Hematopoietic multipotent progenitor cell treated with erythropoietin and hydrocortisone succinate and interleukin-3 and kit ligand, for 8 days (in vitro differentiated cells): Measurements from ENCODE around the gene RCC2.
"Not testable (repeated sequence)": the region's sequence is repeated elsewhere in the genome, so short reads cannot be mapped to it uniquely, and the experiment has no call there.

ENCODE experiments used
- DNase-seq: peaks from one replicate; pipeline ENCODE4 v3.0.0-alpha.2; 2015

The RCC2 gene

GRCh38 chr1:17416389-17416788 lies 23.1 kb downstream of the RCC2 start:
- DNase-seq = no peak

GRCh38 chr1:17414022-17414421 lies 25.5 kb downstream of the RCC2 start:
- DNase-seq = no peak

GRCh38 chr1:17412093-17412870 lies 27.2 kb downstream of the RCC2 start:
- no peak for DNase-seq

DNA sequence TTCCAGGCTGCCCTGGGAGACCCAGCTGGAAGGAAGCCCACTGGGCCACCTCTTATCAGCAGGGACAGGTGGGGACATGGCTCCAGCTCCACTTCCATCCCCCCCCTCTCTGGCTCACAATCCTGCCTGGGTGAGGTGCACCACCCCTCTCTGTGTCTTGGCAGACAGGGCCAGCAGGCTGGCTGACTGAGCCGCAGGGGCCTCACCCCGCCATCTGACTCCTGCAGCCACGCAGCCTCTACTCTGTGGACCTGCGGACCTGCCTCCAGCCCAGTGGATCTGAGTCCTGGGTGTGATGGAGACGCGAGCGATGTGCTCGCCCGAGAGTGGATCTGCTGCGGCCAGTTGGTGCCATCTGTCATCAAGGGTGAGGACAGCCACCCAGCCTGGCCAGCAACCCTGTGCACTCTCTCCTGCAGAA lies 30.1 kb downstream of the RCC2 start:
- peak; percentile 75 for DNase-seq

DNA sequence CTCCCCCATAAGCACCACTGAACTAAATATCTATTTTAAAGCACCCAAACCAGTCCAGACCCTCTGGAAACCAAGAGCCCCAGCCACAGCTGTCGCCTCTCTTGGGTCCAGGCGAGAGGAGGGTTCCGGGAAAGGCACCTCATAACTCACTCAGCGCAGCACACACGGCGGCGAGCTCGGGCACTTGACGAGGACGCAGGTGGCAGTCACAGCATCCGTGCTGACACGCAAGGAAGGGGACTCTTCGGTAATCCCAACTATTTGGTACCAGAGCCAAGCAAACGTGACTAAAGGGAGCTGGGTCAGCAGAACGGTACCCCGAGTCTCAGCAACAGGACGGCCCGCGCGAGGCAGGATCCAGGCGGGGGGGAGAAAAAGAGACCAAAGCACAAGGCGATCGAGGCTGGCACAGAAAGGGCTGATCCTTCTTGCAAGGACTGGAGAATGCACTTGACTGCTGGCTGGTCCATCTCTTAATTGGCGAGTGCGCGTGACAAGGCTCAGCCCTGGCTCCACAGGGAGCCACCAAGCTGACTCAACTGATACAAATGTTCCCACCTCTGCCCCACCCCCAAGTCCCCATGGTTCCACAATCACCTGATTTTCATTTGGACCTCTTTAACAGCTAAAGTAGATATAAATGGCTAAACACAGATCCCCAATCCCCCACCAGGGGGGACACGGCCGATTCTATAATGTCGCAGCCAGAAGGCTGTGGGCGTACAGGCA lies 31.5 kb downstream of the RCC2 start:
- DNase-seq = not testable (repeated sequence)

GRCh38 chr1:17406760-17407475 lies 32.6 kb downstream of the RCC2 start:
- DNase-seq = not testable (repeated sequence)

DNA sequence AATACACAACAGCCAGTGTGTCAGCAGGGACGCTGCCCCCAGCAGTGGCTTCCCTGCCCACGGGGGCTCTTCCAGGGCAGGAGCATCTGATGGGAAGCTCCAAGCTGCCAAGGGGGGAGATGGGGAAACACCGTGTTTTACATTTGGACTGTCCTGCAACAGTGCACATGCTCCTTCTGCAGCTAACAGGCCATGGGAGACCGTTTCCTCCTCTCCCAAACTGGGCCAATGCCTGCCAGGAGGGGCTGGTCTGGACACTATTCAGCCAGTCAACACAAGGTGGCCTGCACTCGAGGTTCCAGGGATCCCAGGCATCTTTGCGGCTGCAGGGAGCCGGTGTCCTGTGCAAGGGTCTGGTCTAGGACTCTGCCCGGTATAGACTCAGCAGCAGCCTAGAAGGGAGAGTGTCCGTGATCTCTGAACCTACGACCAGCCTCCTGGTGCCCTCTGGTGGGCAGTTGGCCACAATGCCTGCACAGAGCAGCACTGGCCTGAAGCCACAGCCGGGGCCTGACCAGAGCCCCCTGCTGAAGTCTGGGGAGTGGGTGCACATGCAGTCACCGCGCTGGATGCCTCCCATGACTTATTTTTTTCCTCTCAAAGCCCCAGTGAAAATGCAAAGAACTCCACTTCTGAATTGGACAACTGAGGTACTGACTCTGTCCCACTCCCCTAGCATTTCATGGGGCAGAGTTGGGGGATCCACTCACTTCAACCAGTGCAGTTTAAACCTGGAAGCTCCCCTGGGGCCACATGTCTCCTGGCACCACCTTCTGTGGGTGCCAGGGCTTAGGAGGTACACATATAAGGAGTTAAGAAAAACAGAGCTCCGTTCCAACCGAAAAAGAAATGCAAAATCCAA lies 33.3 kb downstream of the RCC2 start:
- DNase-seq = peak; percentile 58

DNA sequence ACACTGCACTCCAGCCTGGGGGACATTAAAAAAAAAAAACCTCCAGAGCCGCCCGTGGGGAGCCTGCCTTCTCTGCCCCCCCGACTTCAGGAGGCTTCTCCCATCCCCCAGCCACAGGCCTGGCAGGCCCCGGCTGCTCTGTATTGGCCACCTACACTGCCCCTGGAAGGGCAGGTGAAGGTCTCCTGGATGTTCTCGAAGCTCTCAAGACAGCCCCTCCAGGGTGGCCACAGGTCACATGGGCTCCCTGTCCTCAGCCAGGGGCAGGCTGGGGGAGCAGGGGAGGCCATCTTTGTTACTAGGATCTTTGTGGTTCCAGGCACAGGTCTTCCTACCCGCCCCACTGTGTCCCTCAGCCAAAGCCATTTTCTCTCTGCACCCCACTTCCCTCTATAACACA lies 34.7 kb downstream of the RCC2 start:
- no peak for DNase-seq

DNA sequence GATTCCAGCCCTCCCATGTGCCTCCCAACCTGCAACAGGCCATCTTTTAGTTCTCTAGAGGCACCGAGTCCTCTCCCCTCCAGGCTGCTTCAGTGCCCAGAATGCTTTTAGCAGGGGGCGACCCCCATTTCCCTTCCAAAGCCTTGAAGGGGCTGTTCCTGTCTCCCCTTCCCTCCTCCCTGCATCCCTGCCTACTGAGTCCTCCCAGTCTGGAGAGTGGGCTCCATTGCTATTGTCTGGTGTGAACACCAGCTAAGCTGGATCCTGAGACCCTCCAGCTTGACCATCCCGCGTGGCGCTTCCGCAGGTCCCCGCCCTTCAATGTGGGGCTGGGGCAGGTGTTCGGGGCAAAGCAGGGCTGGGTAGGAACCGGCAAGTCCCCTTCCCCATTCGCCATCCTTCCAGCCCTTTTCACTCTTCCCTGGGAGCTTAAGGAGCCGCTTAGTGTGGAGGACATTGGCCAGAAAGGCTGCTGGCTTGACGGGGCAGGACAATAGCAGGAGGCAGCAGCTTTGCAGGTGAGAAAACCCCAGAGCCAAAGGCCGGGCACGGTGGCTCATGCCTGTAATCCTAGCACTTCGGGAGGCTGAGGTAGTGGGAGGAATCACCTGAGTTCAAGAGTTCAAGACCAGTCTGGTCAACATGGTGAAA lies 35.3 kb downstream of the RCC2 start:
- no peak for DNase-seq

- no peak for DNase-seq
These were observed 36.4 kb downstream of the RCC2 start for GRCh38 chr1:17403081-17403480.

- no peak for DNase-seq
These were observed 37.6 kb downstream of the RCC2 start for GRCh38 chr1:17401841-17402240.

- DNase-seq = no peak
These were observed 38.6 kb downstream of the RCC2 start for GRCh38 chr1:17400725-17401341.

- DNase-seq = no peak
These were observed 41.4 kb downstream of the RCC2 start for GRCh38 chr1:17397910-17398695.

DNA sequence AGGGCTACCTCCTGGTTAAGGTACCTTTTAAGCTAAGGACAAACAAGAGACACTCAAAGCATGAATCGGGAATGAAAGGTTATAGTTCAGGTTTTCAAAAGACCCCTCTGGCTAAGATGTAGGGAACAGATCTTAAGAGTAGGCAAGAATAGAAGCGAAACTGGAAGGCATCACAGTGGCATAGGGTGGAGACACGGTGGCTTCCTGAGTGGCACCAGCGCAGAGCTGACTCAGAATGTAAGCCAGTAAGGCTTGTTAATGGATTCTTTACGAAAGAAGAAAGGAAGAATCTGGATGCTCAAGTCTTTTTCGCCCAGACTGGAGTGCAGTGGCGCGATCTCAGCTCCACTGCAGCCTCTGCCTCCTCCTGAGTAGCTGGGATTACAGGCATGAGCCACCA lies 46.2 kb downstream of the RCC2 start:
- DNase-seq = no peak

GRCh38 chr1:17392199-17392740 lies 47.2 kb downstream of the RCC2 start:
- DNase-seq = no peak

GRCh38 chr1:17381161-17381560 lies 58.3 kb downstream of the RCC2 start:
- no peak for DNase-seq

- DNase-seq = no peak
These were observed 62.0 kb downstream of the RCC2 start for GRCh38 chr1:17377325-17377953.

DNA sequence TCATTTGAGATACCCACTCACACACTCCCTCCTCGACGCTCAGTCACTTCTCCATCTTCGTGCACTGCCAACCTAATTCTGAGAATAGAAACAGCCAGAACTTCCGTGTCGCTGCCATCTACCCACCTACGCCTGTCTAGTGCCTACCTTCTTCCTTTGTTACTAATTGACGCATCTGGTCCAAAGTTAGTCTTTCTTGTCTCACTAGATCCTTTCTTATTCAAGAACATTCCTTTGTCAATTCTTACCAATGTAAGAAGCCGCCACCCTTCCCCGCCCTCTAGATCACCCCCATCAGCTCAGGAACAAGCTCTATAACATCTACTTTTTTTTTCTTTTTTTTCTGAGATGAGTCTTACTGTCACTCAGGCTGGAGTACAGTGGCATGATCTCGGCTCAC lies 63.8 kb downstream of the RCC2 start:
- DNase-seq = no peak

GRCh38 chr1:17372955-17373354 lies 66.5 kb downstream of the RCC2 start:
- no peak for DNase-seq

GRCh38 chr1:17371896-17372295 lies 67.6 kb downstream of the RCC2 start, which contains the start of gene PADI6:
Gene PADI6 (plus strand): TSS chr1:17372196. CDS start chr1:17372246, 50 bp downstream.
- no peak for DNase-seq
